Loucy (cell line): ENCODE measurements around the gene HSPA12A.

Experiments
- EZH2phosphoT487 ChIP-seq: fragments of 200-600 bp; IDR thresholded peaks from 2 replicates; pipeline ENCODE4 v1.6.1; 2018; ENCODE audit warnings: antibody characterized with exemption, mild to moderate bottlenecking, moderate library complexity, borderline replicate concordance
- TF ChIP-seq, protein P1 (sequence below): fragments of 200-600 bp; sonication (generic); conservative IDR thresholded peaks from 2 replicates; pipeline ENCODE4 v1.5.1; 2014; ENCODE audit warnings: mild to moderate bottlenecking, antibody characterized with exemption, low read length

DNA sequence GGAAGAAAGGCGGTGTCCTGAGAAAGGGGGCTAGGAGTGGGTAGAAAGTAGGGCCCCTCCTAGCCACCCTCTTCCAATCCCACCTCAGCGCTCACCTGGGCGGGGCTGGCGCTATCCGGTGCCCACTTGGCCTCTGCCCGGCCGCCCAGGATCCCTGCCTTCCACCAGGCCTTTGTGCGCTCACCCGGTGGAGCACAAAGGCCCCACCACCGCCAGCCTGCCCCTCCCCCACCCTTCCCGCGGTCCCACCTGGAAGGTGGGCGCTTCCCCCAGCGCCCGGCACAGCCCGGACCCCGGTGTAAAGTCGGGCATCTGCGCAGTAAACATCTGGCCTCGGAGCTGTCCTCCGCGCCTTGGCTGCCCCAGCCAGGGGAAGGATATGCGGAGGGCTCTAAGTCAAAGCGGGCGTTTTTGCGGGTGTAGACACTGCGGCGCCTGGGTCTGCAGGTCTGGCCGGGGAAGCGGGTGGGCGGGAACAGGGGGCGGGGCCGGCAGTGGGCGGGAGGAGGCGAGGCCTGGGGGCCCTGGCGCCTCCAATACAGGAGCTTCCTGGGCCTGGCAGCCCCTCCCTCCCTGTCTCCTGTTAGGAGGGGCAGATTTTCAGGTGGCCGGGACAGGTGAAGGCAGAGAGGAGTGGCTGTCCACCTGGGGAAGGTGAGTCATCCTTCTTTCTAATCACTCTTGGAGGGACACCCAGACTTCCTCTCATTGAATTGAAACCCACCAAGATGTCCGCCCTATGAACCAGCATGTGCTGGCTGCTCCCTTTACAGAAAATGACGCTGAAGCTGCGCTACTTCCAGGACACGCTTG is 72.3 kb downstream of the HSPA12A start:
- TF ChIP-seq, protein P1, sequence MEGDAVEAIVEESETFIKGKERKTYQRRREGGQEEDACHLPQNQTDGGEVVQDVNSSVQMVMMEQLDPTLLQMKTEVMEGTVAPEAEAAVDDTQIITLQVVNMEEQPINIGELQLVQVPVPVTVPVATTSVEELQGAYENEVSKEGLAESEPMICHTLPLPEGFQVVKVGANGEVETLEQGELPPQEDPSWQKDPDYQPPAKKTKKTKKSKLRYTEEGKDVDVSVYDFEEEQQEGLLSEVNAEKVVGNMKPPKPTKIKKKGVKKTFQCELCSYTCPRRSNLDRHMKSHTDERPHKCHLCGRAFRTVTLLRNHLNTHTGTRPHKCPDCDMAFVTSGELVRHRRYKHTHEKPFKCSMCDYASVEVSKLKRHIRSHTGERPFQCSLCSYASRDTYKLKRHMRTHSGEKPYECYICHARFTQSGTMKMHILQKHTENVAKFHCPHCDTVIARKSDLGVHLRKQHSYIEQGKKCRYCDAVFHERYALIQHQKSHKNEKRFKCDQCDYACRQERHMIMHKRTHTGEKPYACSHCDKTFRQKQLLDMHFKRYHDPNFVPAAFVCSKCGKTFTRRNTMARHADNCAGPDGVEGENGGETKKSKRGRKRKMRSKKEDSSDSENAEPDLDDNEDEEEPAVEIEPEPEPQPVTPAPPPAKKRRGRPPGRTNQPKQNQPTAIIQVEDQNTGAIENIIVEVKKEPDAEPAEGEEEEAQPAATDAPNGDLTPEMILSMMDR, result no peak
- no peak for TF ChIP-seq EZH2phosphoT487
